Ramos (cell line): Measurements from ENCODE around the gene KMT2E.

ENCODE experiments used
- in situ Hi-C: fragments of 300-500 bp; cut with MboI; formaldehyde crosslinking; loops from one replicate; pipeline ENCODE4 v1.14.3; 2022; ENCODE audit warnings: low sequenced_read_pairs; ENCODE audit not compliant: unreplicated experiment

Gene KMT2E

GRCh38 chr7:105153531-105153930, 139.5 kb downstream of the KMT2E start:
- in situ Hi-C loops: no loop called here

- in situ Hi-C loops: no loop called here
Measured at GRCh38 chr7:105154084-105154483, 140.1 kb downstream of the KMT2E start.

DNA sequence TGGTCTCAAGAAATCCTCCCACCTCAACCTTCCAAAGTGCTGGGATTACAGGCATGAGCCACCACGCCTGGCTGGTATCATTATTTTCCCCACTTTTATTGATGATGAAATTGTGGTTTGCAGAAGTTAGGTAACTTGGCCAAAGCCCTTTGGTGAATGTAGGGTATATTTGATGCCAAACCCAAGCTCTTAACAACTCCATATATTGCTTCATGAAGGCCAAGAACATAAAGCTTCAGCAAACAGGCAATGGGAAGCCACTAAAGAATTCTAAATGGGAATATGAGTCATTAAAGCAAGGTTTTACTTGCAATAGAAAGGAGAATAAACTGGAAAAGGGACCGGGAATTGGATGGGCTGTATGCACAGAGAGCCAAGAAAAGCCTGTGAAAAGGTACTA, 142.7 kb downstream of the KMT2E start:
- in situ Hi-C loops: no loop called here

DNA sequence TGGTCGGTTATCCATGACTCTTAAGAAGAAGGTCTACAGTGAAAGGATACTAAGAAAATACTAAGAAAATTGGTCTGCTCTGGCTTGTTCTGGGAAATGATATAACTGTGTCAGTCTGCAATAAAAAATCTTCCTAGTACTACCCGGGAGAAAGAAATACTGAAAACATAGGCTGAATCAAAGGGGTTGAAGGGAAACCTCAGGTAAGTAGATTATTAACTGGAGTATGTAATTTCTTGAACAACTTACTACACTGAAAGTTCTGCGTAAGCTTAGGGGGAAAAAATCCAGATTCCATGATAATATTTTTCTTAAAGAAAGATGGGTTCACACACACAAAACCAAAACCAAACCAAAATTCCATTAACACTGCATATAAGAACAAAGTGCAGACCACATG, 143.3 kb downstream of the KMT2E start:
- in situ Hi-C loops: no loop called here

DNA sequence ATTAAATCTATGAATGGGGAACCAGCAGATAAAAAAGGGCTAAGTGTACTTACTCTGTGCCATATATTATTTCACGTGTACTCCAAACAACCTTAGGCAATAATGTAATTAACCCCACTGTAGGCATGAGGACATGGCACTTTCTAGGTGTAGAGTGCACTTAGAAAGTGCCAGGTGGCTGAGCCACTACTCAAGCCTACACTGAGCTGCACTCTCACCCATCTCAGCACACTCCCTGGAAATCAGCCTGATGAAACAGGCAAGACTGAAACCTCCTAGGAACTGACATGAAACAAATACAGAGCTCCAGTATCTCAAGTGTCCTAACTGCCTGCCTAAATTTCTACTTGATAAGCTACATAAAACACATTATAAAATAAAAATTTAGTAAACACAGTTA, 147.4 kb downstream of the KMT2E start:
- in situ Hi-C loops: no loop called here
